ENCODE data around the gene COX7B. TPM values are rescaled to one million over a fixed set of nuclear protein-coding genes. Genes with fewer than 3 reads are reported as not detected.
"Not testable (repeated sequence)": the region's sequence is repeated elsewhere in the genome, so short reads cannot be mapped to it uniquely, and the experiment has no call there.

Gene COX7B
- total RNA-seq: 359 TPM

GRCh38 chrX:77899081-77899828 lies at the start of gene COX7B:
Gene COX7B (plus strand): TSS chrX:77899468. CDS start chrX:77899554, 86 bp downstream.
- peak; percentile 84 for ATAC-seq

GRCh38 chrX:77875372-77875771 lies 23.9 kb upstream of the COX7B start:
- ATAC-seq: no peak

GRCh38 chrX:77881418-77881817 lies 17.9 kb upstream of the COX7B start:
- ATAC-seq: not testable (repeated sequence)

- ATAC-seq: no peak
These were observed 6.4 kb upstream of the COX7B start for GRCh38 chrX:77892887-77893286.

- ATAC-seq: no peak
These were observed 5.6 kb upstream of the COX7B start for GRCh38 chrX:77893713-77894112.

- ATAC-seq: peak; percentile 97
These were observed 4.1 kb upstream of the COX7B start, which contains the start of gene MAGT1 for GRCh38 chrX:77894921-77895886. Gene MAGT1 (minus strand): TSS chrX:77895435. CDS start chrX:77895410, 25 bp downstream.

GRCh38 chrX:77900688-77901087 lies 1.4 kb downstream of the COX7B start:
- peak; percentile 44 for ATAC-seq

- no peak for ATAC-seq
These were observed 2.2 kb downstream of the COX7B start for GRCh38 chrX:77901506-77901905.

GRCh38 chrX:77910108-77910840 lies 11.0 kb downstream of the COX7B start, which contains the start of gene ATP7A:
Gene ATP7A (plus strand): TSS chrX:77910693. CDS start chrX:77971642, 60,949 bp downstream.
- ATAC-seq: peak; percentile 96

GRCh38 chrX:77917294-77917933 lies 18.1 kb downstream of the COX7B start:
- ATAC-seq: no peak

- ATAC-seq: peak; percentile 91
These were observed 19.3 kb downstream of the COX7B start for GRCh38 chrX:77918568-77918967.

GRCh38 chrX:77919370-77919769 lies 20.1 kb downstream of the COX7B start:
- not testable (repeated sequence) for ATAC-seq

GRCh38 chrX:77922787-77923186 lies 23.5 kb downstream of the COX7B start:
- ATAC-seq: no peak

- ATAC-seq: no peak
These were observed 25.1 kb downstream of the COX7B start for GRCh38 chrX:77924320-77924859.

- ATAC-seq: no peak
These were observed 26.5 kb downstream of the COX7B start for GRCh38 chrX:77925764-77926163.

GRCh38 chrX:77930581-77930980 lies 31.3 kb downstream of the COX7B start:
- ATAC-seq: no peak

- no peak for ATAC-seq
These were observed 36.6 kb downstream of the COX7B start for GRCh38 chrX:77935886-77936285.

GRCh38 chrX:77936299-77936698 lies 37.0 kb downstream of the COX7B start:
- ATAC-seq: no peak

- ATAC-seq: peak; percentile 81
These were observed 38.0 kb downstream of the COX7B start for GRCh38 chrX:77937291-77937690.

GRCh38 chrX:77938083-77938680 lies 38.9 kb downstream of the COX7B start:
- no peak for ATAC-seq

- not testable (repeated sequence) for ATAC-seq
These were observed 45.8 kb downstream of the COX7B start for GRCh38 chrX:77945031-77945430.
